ENCODE results near the gene SORBS2. TPM values are rescaled to one million over a fixed set of nuclear protein-coding genes. Genes with fewer than 3 reads are reported as not detected.

Gene SORBS2
- total RNA-seq, 1 experiment from 2014 or later = 1.5 TPM

- no peak for DNase-seq (ENCODE audit: low spot score)
Measured at GRCh38 chr4:185672618-185673017, 139.4 kb downstream of the SORBS2 start.

- DNase-seq (ENCODE audit: low spot score) = no peak
Measured at GRCh38 chr4:185672151-185672550, 139.8 kb downstream of the SORBS2 start.

DNA sequence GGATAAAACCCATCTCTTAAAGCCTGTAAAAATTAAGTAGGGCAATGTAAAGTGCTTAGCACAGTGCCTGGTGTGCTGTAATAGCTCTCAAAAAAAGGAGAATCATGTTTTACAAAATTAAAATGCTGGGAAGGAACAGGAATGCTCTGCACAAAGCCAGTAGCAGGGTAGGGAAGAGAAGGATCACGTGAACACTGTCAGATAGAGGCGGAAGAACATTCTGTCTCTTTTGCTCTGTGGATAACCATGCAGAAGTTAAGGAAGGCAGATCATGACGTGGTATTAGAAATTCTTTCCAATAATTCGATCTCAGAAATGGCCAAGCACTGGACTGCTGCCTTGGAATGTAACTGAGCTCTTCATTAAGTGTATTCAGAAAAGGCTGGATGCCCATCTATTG, 140.5 kb downstream of the SORBS2 start:
- DNase-seq (ENCODE audit: low spot score) = no peak

DNA sequence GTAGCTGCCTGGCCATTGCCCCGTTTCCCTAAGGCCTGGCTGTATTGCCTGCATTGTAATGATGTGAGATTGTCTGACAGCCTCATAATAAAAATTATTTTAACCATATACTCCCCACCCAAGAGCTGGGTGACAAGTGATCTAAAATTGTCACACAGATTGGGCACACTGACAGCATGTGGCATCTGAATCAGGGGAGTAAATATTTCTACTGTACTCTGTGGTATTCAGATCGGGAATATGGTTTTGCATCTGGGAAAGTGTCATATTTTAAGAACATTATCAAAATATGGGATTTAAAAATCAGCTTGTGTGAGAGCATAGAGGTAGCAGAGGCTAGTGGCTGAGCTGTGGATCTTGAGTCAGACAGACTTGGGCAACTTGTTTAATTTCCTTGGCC, 140.9 kb downstream of the SORBS2 start:
- no peak for DNase-seq (ENCODE audit: low spot score)

- DNase-seq (ENCODE audit: low spot score) = no peak
Measured at GRCh38 chr4:185669288-185669687, 142.7 kb downstream of the SORBS2 start.

DNA sequence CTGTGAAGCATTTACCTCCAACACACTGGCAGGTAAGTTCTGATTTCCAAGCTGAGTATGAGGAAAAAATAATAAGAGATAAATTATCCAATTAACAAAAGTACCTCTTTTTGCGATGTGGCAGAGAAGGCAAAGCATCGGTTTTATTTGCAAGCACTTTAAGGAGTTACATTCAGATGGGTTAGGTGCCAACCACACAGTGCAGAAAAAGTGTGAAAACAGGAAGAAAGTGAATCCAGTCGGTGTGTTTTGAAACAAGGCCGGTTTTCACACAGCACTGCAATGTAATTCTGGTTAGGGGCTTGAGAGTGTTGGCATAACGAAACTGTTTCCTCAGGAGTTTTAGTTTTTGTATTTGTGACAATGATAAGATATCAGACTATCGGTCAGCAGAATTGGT, 145.8 kb downstream of the SORBS2 start:
- no peak for DNase-seq (ENCODE audit: low spot score)

DNA sequence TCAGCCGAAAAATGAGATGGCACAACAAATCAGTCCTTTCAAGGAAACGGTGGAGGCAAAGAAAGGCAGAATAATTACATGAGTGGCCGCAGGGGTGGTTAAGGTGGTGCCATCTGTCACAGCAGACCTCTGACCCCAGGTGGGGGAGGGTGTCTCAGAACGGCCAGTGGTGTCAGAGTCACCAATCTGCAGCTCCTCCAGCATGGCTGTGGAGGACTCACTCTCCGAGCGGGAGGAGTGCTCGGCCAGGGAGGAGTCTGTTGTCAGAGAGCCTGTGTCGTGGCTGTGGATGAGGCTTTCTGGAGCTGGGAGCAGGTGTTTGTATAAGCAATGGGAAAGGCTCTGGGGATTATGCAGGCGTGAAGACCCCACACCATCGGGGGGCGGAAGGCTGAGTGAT, 146.3 kb downstream of the SORBS2 start:
- DNase-seq (ENCODE audit: low spot score) = no peak

GRCh38 chr4:185664481-185664880, 147.5 kb downstream of the SORBS2 start:
- no peak for DNase-seq (ENCODE audit: low spot score)

DNA sequence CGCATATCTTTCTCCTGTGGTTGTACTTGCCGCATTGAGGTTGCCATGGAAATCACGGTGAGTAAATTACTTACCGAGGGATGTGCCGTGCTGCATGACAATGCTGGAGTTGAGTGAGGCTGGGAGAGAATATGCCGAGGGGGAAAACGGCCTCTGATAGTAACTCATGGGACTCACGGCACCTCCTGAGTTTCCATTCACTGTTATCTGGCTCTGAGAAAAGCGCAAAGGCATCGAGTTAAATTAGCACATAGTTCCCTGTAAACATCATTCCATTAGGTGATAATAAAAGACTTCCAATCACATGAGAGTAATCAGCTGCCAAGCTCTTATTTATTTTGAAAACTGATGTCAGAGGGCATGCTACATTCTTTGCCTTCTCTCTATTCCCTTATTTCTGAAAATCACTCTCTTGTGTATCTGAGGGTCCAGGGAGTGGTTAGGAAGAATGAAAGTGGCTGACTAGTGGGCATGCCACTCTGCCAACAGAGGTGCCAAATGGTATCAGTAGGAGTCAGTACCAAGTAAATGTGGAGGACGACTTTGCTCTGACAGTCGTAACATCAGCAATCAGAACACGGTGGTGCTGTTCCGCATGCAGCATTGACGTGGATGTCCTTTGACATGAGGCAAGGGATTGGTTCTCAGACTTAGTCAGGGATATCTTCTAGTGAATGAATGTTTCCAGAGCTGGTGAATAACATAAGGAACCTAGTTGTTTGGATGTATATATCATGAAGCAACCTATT, 149.8 kb downstream of the SORBS2 start:
- no peak for DNase-seq (ENCODE audit: low spot score)

GRCh38 chr4:185660340-185660739, 151.7 kb downstream of the SORBS2 start:
- no peak for DNase-seq (ENCODE audit: low spot score)

GRCh38 chr4:185657699-185658098, 154.3 kb downstream of the SORBS2 start:
- DNase-seq (ENCODE audit: low spot score) = no peak

GRCh38 chr4:185657183-185657582, 154.8 kb downstream of the SORBS2 start:
- DNase-seq (ENCODE audit: low spot score) = no peak

DNA sequence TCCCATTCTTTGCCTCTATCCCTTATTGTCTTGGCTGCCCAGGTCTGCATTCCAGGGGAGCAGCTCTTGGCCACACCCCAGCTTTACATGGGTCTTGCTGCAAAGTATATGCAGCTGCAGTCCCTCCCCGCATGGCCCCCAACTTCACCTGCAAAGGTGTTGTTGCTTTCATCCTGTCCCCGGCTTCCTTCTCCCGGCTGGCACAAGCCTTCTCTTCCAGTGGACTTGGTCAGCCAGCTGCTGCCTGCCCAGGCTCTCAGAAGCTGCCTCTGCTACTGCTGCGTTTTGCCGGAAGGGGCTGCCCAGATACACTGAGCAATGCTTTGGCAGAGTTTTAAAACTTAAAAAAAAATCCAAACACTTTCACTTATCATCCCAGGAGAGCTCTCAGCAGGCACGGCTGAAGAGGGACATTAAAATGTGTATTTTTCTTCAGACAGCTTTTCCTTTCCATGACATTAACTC, 155.5 kb downstream of the SORBS2 start:
- DNase-seq (ENCODE audit: low spot score) = no peak

DNA sequence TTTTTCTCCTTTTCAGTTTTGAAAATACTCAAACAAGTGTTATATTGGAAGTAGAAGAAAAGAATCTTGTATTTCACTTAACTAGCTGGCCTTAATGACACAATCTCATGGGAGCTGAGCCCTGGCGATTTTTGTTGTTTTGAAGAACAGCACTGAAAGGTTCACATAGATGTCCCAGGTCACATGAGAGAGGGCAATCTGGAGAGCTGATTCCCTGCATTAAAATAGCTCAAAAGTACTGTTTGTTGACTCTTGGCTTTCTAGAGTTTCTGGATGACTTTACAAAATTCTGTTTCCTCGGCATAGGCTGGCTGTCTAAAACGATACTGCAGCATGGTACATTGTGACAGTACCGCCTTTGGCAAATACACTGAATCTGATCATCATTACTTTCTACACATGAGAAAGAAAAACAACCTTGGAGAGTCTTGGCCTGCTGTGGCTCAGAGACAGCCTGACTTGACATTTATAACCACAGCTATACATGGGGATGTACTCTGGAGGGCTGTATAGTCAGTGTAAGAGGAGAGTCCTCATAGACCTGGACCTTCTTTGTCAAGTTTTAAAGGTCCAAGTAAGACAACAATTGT, 156.9 kb downstream of the SORBS2 start:
- no peak for DNase-seq (ENCODE audit: low spot score)

DNA sequence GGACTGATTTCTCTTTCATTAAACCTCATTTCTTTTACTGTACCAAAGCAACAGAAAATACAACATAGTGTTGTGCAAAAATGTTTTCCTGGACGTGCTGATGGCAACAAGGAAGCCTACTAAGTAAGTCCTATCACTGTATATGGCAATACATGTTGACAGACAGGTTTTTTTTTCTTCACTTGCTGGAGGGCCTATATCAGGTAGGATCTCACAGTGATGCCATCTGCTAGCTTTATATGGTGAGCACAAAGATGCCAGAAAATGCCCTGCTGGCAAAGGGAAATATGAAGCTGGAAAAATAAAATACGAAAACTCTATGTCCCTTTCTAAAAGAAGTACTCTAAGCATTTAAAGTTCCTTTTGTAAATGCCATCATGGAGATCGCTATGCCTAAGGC, 157.7 kb downstream of the SORBS2 start:
- DNase-seq (ENCODE audit: low spot score) = no peak

GRCh38 chr4:185651851-185652250, 160.1 kb downstream of the SORBS2 start:
- no peak for DNase-seq (ENCODE audit: low spot score)

DNA sequence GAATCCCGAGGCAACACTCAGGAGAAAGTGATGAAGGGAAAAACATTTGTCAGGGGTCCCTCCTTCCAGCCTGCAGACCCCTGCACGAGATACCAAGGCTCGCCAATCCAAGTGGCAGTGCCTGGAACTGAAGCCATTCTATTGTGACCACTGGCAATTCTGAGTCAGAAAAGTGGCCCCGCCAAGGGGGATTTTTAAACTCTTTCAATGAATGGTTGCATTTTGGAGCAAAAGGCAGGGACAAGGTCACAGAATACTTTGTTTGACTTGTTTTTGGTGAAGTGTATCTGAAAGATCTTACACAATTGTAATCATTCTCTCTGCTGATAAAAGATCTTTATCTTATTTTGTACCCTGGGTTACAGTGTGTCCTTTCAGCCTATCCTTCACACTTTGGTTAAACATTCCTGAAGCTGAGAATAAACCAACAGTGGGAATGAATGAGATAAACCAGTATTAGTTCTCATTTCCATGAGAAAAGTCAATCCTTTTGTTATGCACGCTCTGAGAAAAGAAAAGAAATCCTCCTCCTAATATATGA, 160.8 kb downstream of the SORBS2 start:
- no peak for DNase-seq (ENCODE audit: low spot score)

DNA sequence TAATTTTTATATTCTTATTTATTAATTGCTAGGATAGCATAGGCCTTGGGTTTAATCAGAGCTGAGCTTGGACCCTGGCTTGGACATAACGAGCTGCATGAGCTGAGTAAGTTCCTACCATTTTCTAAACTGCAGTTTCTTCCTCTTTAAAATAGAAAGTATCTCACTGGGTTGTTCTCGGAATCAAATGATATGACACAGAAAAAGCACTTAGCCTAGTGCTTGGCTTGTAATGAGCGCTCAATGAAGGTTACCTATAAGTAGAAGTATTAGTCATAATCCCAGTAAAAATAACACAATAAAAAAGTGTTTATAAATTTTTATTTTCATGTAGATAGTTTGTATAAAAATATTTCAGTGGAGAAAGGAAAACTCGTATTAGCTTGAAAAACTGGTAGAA, 163.4 kb downstream of the SORBS2 start:
- DNase-seq (ENCODE audit: low spot score) = no peak

- DNase-seq (ENCODE audit: low spot score) = no peak
Measured at GRCh38 chr4:185645403-185645802, 166.6 kb downstream of the SORBS2 start.

DNA sequence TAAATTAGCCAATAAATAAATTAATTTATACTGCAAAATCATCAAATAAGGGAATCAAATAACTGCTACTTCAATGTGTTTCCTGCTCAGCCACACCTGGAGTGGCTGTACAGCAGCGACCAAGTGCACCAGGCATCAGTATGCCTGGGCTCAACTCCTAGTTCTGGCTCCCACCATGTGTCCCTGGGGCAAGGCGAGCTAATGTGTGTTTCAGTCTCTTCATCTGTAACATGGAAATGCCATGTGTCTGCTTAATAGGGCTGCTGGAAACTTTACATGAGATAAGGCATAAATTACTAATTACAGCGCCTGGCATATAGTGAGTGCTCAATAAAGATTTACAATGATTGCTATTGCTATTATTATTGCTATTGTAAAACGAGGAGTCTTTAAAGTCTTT, 167.6 kb downstream of the SORBS2 start:
- DNase-seq (ENCODE audit: low spot score) = no peak

DNA sequence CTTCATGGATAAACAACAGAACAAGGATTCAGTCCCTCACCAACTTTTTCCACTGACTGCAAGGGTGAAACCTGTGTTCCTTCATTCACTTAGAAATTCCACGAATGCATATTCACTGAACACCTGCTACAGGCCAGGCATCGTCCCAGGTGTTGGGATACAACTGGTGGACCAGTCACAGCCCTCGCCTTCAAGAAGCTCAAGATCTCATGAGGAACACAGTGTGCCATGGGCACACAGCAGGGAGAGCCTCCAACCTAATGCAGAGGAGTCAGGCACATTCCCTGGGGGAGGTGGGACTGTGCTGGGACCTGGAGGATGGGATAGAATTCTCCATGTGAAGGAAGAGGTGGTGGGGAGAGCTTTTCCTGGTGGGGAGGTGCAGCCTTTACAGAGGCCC, 169.1 kb downstream of the SORBS2 start:
- no peak for DNase-seq (ENCODE audit: low spot score)

DNA sequence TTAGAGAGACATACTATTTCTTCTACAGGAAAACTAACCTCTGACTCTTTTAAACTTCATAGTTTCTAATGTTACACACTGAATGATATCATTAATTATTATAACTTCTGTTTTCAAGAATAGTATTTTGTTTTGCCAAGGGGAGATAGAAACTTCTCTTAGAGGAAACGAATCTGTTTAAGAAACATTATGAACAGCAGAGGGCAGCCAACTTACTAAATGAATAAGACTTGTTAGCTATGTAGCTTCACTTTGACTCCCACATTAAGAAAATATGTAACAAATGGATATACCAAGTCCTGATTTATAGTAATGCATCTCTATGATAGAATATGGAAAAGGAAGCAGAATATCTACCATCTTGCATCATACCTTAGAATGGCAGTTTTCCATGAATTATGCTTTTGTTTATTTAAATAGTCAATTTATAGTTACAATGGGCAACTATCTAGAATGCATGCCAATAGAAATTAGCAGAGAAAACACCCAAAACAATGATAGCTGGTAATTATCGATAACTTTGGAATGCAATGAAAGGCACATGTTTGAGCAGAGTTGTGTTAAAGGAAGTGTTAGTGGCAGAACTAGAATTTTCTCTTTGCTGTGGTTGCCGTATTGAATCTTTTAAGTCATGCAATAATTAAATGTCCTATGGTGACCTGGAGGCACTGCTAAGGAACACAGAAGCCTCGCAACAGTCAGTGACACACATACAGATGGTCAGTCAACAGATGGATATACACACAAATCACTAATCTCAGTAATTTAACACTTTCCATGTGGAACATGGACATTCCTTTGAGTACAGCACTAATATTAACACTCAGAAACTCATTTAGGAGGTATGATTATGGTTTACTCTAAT, 171.0 kb downstream of the SORBS2 start:
- DNase-seq (ENCODE audit: low spot score) = peak; percentile 76
